GM12878 (cell line): ENCODE measurements around the gene C1QTNF7. TPM values are rescaled to one million over a fixed set of nuclear protein-coding genes. Genes with fewer than 3 reads are reported as not detected.

Experiments
- ATAC-seq: fragments of 200-7000 bp; cut with Tn5 transposase; 3 replicates; pipeline ENCODE4 v1.9.1; 2020; ENCODE audit warnings: mild to moderate bottlenecking, moderate library complexity
- BruUV-seq: library from RNA; stranded (reverse); fragments of 400-500 nt; replicated peaks from 2 replicates; lab custom pipeline; 2021; lab: Mats Ljungman, UMichigan
- CTCF ChIA-PET: fragments of 300-600 bp; sonication (Branson Sonifier 250); formaldehyde crosslinking; extraction: SDS; loops from one replicate; lab custom pipeline; 2021; ENCODE audit warnings: inconsistent platforms; lab: Yijun Ruan, JAX
- POLR2A ChIA-PET: fragments of 350-600 bp; formaldehyde crosslinking; extraction: SDS; loops from one replicate; lab custom pipeline; 2021; ENCODE audit warnings: inconsistent platforms; lab: Charles Lee
- RAD21 ChIA-PET: fragments of 300-600 bp; sonication (Branson Sonifier 250); formaldehyde crosslinking; loops from one replicate; lab custom pipeline; 2023; ENCODE audit warnings: antibody characterized with exemption; ENCODE audit not compliant: unreplicated experiment; lab: Charles Lee
- SMC1A ChIA-PET: fragments of 300-600 bp; sonication (Branson Sonifier 250); formaldehyde crosslinking; loops from one replicate; lab custom pipeline; 2023; ENCODE audit not compliant: unreplicated experiment, uncharacterized antibody; lab: Charles Lee
- DNase-seq: peaks from one replicate; pipeline ENCODE4 v3.0.0-alpha.2; 2011; ENCODE audit warnings: low read depth, low spot score
- FAIRE-seq: peaks from 3 replicates; lab custom pipeline; 2011; peaks lifted over from hg19 to GRCh38; lab: Jason Lieb, UNC
- H2AFZ ChIP-seq: 2 replicates; pipeline ENCODE4 v1.6.0; 2011; ENCODE audit warnings: low read depth, low read length, control low read depth; ENCODE audit not compliant: control insufficient read depth
- H3K27ac ChIP-seq: 2 replicates; pipeline ENCODE4 v1.5.1; 2011; ENCODE audit warnings: control low read depth; ENCODE audit not compliant: control insufficient read depth, insufficient read depth
- H3K27me3 ChIP-seq, 2 experiments: replicated peaks in 1 of 2; 2 replicates each; pipeline versions ENCODE4 v1.6.0 to v1.6.1; 2011; ENCODE audit warnings: low read length in 1 of 2; ENCODE audit not compliant: control insufficient read depth in 2 of 2, insufficient read depth in 2 of 2
- H3K36me3 ChIP-seq, 2 experiments: 2 replicates each; pipeline ENCODE4 v1.5.1; 2011; ENCODE audit warnings: low read length in 1 of 2; ENCODE audit not compliant: control insufficient read depth in 2 of 2, insufficient read depth in 2 of 2
- H3K4me1 ChIP-seq: 2 replicates; pipeline ENCODE4 v1.6.1; 2011; ENCODE audit warnings: mild to moderate bottlenecking, low read length, moderate library complexity, mixed read lengths; ENCODE audit not compliant: control insufficient read depth, insufficient read depth
- H3K4me2 ChIP-seq: 2 replicates; pipeline ENCODE4 v1.6.0; 2011; ENCODE audit warnings: control low read depth; ENCODE audit not compliant: control insufficient read depth, insufficient read depth
- H3K4me3 ChIP-seq: fragments of 200-600 bp; sonication (generic); 2 replicates; pipeline ENCODE4 v1.5.1; 2016
- H3K79me2 ChIP-seq: 2 replicates; pipeline ENCODE4 v1.6.0; 2011; ENCODE audit warnings: low read length; ENCODE audit not compliant: control insufficient read depth, insufficient read depth
- H3K9ac ChIP-seq: 2 replicates; pipeline ENCODE4 v1.8.0; 2011; ENCODE audit warnings: low read length, control low read depth, mixed read lengths; ENCODE audit not compliant: control insufficient read depth, insufficient read depth
- H3K9me3 ChIP-seq: replicated peaks from 3 replicates; pipeline ENCODE4 v1.5.1; 2011; ENCODE audit warnings: mild to moderate bottlenecking, low read length; ENCODE audit not compliant: control insufficient read depth, insufficient read depth
- H4K20me1 ChIP-seq: 2 replicates; pipeline ENCODE4 v1.6.0; 2011; ENCODE audit not compliant: control insufficient read depth, insufficient read depth
- SMARCA5 ChIP-seq: fragments of 450-650 bp; IDR thresholded peaks from 2 replicates; pipeline ENCODE4 v1.6.1; 2017; ENCODE audit warnings: mild to moderate bottlenecking
- WGBS: methylation state at CpG from one replicate; pipeline ENCODE4 v1.1.6; 2016; ENCODE audit warnings: low lambda C conversion rate; ENCODE audit not compliant: insufficient replicate concordance, insufficient coverage; ENCODE audit errors: missing lambda C conversion rate; 5-methylcytosine and 5-hydroxymethylcytosine counted together
- in situ Hi-C: fragments of 300-500 bp; cut with MboI; formaldehyde crosslinking; loops from 9 replicates; pipeline ENCODE4 v1.14.3; 2018; ENCODE audit warnings: mixed read lengths
- intact Hi-C: fragments of 100-400 bp; cut with micrococcal nuclease; formaldehyde crosslinking; loops from one replicate; pipeline ENCODE4 v1.14.2; 2022; ENCODE audit not compliant: unreplicated experiment
- polyA plus RNA-seq, 11 experiments: library from polyadenylated mRNA; depleted of rRNA in 4 of 11; unstranded in 6 of 11; stranded (reverse) in 5 of 11; fragments of >200 nt; fragmentation: Nextera tagmentation in 4 of 11; fragmentation: Illumina TruSeq in 1 of 11; extraction: Ambion mirVana in 4 of 11; extraction: Trizol in 1 of 11; gene quantifications; 1 replicate in 1 of 11; 2 replicates in 10 of 11; pipeline versions ENCODE4 v1.2.1 to v1.2.3, GENCODE V29; 2011 to 2016; ENCODE audit warnings: inconsistent platforms in 2 of 11, missing spikeins in 2 of 11, low read depth in 1 of 11
- total RNA-seq, 4 experiments: library from RNA; depleted of rRNA in 3 of 4; stranded (reverse); fragments of >200 nt in 3 of 4; fragmentation: Illumina TruSeq in 1 of 4; extraction: Trizol in 1 of 4; gene quantifications; 2 replicates each; pipeline versions ENCODE4 v1.2.1 to v1.2.3, GENCODE V29; 2013 to 2021
- TF ChIP-seq, protein P1 (sequence below): fragments of 450-650 bp; IDR thresholded peaks from 2 replicates; pipeline ENCODE4 v1.6.1; 2016; ENCODE audit warnings: mild to moderate bottlenecking
- TF ChIP-seq, protein P2 (sequence below): fragments of 450-650 bp; IDR thresholded peaks from 2 replicates; pipeline ENCODE4 v1.6.1; 2014; ENCODE audit warnings: mild to moderate bottlenecking
- TF ChIP-seq, protein P3 (sequence below): fragments of 450-650 bp; formaldehyde crosslinking; IDR thresholded peaks from 2 replicates; pipeline ENCODE4 v1.5.0; 2022; ENCODE audit warnings: mild to moderate bottlenecking, missing genetic modification characterization
- TF ChIP-seq, protein P4 (sequence below): IDR thresholded peaks from 2 replicates; pipeline ENCODE4 v1.6.1; 2012; ENCODE audit warnings: low read depth, low read length, improper control_type of control experiment

Gene C1QTNF7
- total and polyA plus RNA-seq, 10 of the 15 experiments (the other 5 are each of a cell fraction or from before 2014, with no cell fraction given) = not detected

DNA sequence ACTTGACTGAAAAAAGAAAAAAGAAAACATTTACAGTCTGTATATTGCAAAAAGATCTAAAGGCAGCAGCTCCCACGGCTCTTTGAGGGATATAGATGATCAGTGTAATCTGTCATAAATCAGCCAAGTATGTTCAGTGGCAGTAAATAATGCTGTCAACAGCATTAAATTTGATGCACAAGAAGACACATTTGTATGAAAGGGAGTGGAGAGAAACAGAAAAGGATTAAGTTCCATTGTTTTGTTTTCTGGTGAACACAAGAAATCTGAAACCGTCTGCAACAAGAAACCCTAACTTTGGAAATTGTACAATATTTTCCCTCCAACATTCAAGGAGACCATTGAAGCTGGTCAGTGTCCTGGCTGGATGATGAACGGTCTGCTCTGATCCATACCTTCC, 27.6 kb upstream of the C1QTNF7 start:
- H3K27ac ChIP-seq = no peak overlapping the region
- ChIA-PET CTCF (interaction anchor here (0.5 to 1.0 kb wide), 3 partner anchors 144 to 1517 kb away, joined by 3 read pairs; no protein-coding TSS in a partner anchor), RAD21 (no interaction called here)
- peaks cover 0 to 2% of the 10 kb centered on the region in 2 experiments; a peak in 1 of 4 replicates for H3K27me3 ChIP-seq
- no peaks in the 10 kb centered on the region for H3K79me2 ChIP-seq
- no TSS peak for BruUV-seq
- H3K4me1 ChIP-seq = peaks cover 8% of the 10 kb centered on the region
- in situ Hi-C loops = loop anchor here (5.0 kb wide), 1 partner anchor 163 kb away; no protein-coding TSS in a partner anchor
- FAIRE-seq = no peak
- TF ChIP-seq, protein P1, sequence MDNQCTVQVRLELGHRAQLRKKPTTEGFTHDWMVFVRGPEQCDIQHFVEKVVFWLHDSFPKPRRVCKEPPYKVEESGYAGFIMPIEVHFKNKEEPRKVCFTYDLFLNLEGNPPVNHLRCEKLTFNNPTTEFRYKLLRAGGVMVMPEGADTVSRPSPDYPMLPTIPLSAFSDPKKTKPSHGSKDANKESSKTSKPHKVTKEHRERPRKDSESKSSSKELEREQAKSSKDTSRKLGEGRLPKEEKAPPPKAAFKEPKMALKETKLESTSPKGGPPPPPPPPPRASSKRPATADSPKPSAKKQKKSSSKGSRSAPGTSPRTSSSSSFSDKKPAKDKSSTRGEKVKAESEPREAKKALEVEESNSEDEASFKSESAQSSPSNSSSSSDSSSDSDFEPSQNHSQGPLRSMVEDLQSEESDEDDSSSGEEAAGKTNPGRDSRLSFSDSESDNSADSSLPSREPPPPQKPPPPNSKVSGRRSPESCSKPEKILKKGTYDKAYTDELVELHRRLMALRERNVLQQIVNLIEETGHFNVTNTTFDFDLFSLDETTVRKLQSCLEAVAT = no peak
- TF ChIP-seq, protein P2, sequence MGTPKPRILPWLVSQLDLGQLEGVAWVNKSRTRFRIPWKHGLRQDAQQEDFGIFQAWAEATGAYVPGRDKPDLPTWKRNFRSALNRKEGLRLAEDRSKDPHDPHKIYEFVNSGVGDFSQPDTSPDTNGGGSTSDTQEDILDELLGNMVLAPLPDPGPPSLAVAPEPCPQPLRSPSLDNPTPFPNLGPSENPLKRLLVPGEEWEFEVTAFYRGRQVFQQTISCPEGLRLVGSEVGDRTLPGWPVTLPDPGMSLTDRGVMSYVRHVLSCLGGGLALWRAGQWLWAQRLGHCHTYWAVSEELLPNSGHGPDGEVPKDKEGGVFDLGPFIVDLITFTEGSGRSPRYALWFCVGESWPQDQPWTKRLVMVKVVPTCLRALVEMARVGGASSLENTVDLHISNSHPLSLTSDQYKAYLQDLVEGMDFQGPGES = no peak
- TF ChIP-seq, protein P3, sequence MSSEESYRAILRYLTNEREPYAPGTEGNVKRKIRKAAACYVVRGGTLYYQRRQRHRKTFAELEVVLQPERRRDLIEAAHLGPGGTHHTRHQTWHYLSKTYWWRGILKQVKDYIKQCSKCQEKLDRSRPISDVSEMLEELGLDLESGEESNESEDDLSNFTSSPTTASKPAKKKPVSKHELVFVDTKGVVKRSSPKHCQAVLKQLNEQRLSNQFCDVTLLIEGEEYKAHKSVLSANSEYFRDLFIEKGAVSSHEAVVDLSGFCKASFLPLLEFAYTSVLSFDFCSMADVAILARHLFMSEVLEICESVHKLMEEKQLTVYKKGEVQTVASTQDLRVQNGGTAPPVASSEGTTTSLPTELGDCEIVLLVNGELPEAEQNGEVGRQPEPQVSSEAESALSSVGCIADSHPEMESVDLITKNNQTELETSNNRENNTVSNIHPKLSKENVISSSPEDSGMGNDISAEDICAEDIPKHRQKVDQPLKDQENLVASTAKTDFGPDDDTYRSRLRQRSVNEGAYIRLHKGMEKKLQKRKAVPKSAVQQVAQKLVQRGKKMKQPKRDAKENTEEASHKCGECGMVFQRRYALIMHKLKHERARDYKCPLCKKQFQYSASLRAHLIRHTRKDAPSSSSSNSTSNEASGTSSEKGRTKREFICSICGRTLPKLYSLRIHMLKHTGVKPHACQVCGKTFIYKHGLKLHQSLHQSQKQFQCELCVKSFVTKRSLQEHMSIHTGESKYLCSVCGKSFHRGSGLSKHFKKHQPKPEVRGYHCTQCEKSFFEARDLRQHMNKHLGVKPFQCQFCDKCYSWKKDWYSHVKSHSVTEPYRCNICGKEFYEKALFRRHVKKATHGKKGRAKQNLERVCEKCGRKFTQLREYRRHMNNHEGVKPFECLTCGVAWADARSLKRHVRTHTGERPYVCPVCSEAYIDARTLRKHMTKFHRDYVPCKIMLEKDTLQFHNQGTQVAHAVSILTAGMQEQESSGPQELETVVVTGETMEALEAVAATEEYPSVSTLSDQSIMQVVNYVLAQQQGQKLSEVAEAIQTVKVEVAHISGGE (CRISPR knock-in tag) = no peak
- no peak for TF ChIP-seq SMARCA5
- TF ChIP-seq, protein P4, sequence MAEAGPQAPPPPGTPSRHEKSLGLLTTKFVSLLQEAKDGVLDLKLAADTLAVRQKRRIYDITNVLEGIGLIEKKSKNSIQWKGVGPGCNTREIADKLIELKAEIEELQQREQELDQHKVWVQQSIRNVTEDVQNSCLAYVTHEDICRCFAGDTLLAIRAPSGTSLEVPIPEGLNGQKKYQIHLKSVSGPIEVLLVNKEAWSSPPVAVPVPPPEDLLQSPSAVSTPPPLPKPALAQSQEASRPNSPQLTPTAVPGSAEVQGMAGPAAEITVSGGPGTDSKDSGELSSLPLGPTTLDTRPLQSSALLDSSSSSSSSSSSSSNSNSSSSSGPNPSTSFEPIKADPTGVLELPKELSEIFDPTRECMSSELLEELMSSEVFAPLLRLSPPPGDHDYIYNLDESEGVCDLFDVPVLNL = no peak
- TF ChIP-seq, all 136 proteins: peak for 0
- H3K9ac ChIP-seq = no peak overlapping the region
- H4K20me1 ChIP-seq = no peaks in the 10 kb centered on the region
- ChIA-PET POLR2A (no interaction called here), SMC1A (no interaction called here)
- DNase-seq (no peak), ATAC-seq (no peak)
- no peak overlapping the region for H2AFZ ChIP-seq
- intact Hi-C loops = no loop called here
- H3K4me2 ChIP-seq = no peak overlapping the region
- 76% methylated on average over 3 of the region's 3 CpGs for WGBS
- no peaks in the 10 kb centered on the region for H3K36me3 ChIP-seq
- H3K4me3 ChIP-seq = no peak overlapping the region
- H3K9me3 ChIP-seq = no peaks in the 10 kb centered on the region
